Mammary epithelial cell (primary cell): ENCODE results near the gene BTBD6.

Source experiments
- CTCF ChIP-seq, 2 donors: IDR thresholded peaks in 1 of 2; conservative IDR thresholded peaks in 1 of 2; 2 replicates each; pipeline ENCODE4 v1.5.1; 2011 to 2012; ENCODE audit warnings: inconsistent platforms in 2 of 2, low read length in 2 of 2, mild to moderate bottlenecking in 2 of 2, control low read depth in 1 of 2, low read depth in 1 of 2; ENCODE audit not compliant: insufficient read depth in 1 of 2; ENCODE audit errors: extremely low read depth in 1 of 2
- EZH2 ChIP-seq: IDR thresholded peaks from 2 replicates; pipeline ENCODE4 v1.6.1; 2012; ENCODE audit warnings: low read length, inconsistent platforms, borderline replicate concordance

- TF ChIP-seq CTCF (conservative IDR thresholded peaks at IDR 0.05 in 1 of 2, IDR thresholded peaks at IDR 0.05 in 1 of 2; ENCODE audit: extremely low read depth in 1 of 2, insufficient read depth in 1 of 2, low read depth in 1 of 2, low read length in 2 of 2) (no peak), EZH2 (no peak)
Measured at GRCh38 chr14:105219753-105220152, 28.6 kb upstream of the BTBD6 start.
